Endothelial cell (in vitro differentiated cells): ENCODE results near the gene ADORA3. TPM values are rescaled to one million over a fixed set of nuclear protein-coding genes. Genes with fewer than 3 reads are reported as not detected.

Source experiments
- DNase-seq: peaks from one replicate; pipeline ENCODE4 v3.0.0; 2021; ENCODE audit warnings: low spot score
- H3K27ac Mint-ChIP-seq: one replicate; pipeline ENCODE4 v1.8.0; 2021; ENCODE audit warnings: mixed read lengths, inconsistent platforms; ENCODE audit not compliant: unreplicated experiment
- H3K27me3 Mint-ChIP-seq: one replicate; pipeline ENCODE4 v1.8.0; 2021; ENCODE audit warnings: mild to moderate bottlenecking, moderate library complexity, mixed read lengths, inconsistent platforms; ENCODE audit not compliant: unreplicated experiment
- H3K36me3 Mint-ChIP-seq: one replicate; pipeline ENCODE4 v1.8.0; 2021; ENCODE audit warnings: mild to moderate bottlenecking, low read depth, mixed read lengths, inconsistent platforms; ENCODE audit not compliant: unreplicated experiment
- H3K4me1 Mint-ChIP-seq: one replicate; pipeline ENCODE4 v1.8.0; 2021; ENCODE audit warnings: mild to moderate bottlenecking, mixed read lengths, inconsistent platforms; ENCODE audit not compliant: unreplicated experiment
- H3K4me3 Mint-ChIP-seq: one replicate; pipeline ENCODE4 v1.8.0; 2021; ENCODE audit warnings: mild to moderate bottlenecking, mixed read lengths, inconsistent platforms; ENCODE audit not compliant: unreplicated experiment
- H3K9me3 Mint-ChIP-seq: one replicate; pipeline ENCODE4 v1.8.0; 2021; ENCODE audit warnings: mixed read lengths, inconsistent platforms; ENCODE audit not compliant: unreplicated experiment
- CTCF ChIP-seq: fragments of 200-600 bp; sonication (generic); IDR thresholded peaks from one replicate; pipeline ENCODE4 v1.5.0; 2021; ENCODE audit warnings: antibody characterized with exemption; ENCODE audit not compliant: unreplicated experiment
- total RNA-seq: library from RNA; stranded (reverse); fragmentation: NEBNext Ultra II Directional; extraction: Animal tissue kit (Norgen Biotek cat#: 25700); gene quantifications from one replicate; pipeline ENCODE4 v1.2.1, GENCODE V29; 2021; ENCODE audit not compliant: unreplicated experiment

The ADORA3 gene
- total RNA-seq, 1 donor from 2014 or later: 0.13 TPM

- peak overlapping the region; percentile 23 for H3K4me3 Mint-ChIP-seq
Observed at GRCh38 chr1:111515291-111516004, 12.0 kb upstream of the ADORA3 start.

GRCh38 chr1:111513410-111514020 lies 10.1 kb upstream of the ADORA3 start:
- no peak overlapping the region for H3K4me3 Mint-ChIP-seq
- no peak for DNase-seq
- no peak for TF ChIP-seq CTCF
- H3K9me3 Mint-ChIP-seq: no peaks in the 10 kb centered on the region
- H3K36me3 Mint-ChIP-seq: no peaks in the 10 kb centered on the region
- no peak overlapping the region for H3K27ac Mint-ChIP-seq
- H3K4me1 Mint-ChIP-seq: peaks cover 29% of the 10 kb centered on the region
- no peaks in the 10 kb centered on the region for H3K27me3 Mint-ChIP-seq

More at GRCh38 chr1:111515291-111516004, 12.0 kb upstream of the ADORA3 start:
- H3K9me3 Mint-ChIP-seq: no peaks in the 10 kb centered on the region
- DNase-seq: peak; percentile 48
- TF ChIP-seq CTCF: no peak
- H3K27me3 Mint-ChIP-seq: no peaks in the 10 kb centered on the region
- H3K27ac Mint-ChIP-seq: peak overlapping the region; percentile 77
- peaks cover 27% of the 10 kb centered on the region for H3K4me1 Mint-ChIP-seq
- no peaks in the 10 kb centered on the region for H3K36me3 Mint-ChIP-seq

DNA sequence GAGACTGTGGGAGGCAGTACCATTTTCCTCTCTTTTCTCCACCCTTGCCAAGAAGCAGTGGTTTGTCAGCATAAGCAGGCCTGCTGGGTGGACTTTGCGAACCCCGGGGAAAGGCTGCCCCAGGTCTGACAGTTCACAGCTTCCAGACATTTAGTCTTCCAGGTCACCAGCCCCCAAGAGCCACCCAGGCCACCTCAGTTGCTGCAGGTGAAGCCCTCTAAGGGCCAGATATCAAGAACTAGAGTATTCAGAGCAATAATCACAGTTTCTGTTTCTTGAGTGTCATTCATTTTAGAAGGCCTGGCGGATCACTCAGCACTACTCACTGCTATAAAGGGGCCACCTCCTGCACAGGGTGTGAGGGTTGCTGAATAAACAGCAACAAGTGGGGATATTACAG lies 9.5 kb upstream of the ADORA3 start:
- DNase-seq: no peak
- no peak for TF ChIP-seq CTCF

GRCh38 chr1:111512132-111512889 lies 8.9 kb upstream of the ADORA3 start:
- Mint-ChIP-seq H3K4me3 (no peak overlapping the region), H3K27ac (no peak overlapping the region), H3K4me1 (peaks cover 29% of the 10 kb centered on the region), H3K36me3 (no peaks in the 10 kb centered on the region), H3K27me3 (no peaks in the 10 kb centered on the region), H3K9me3 (no peaks in the 10 kb centered on the region)
- no peak for DNase-seq
- TF ChIP-seq CTCF: no peak

More for the DNA sequence above, 9.5 kb upstream of the ADORA3 start:
- no peaks in the 10 kb centered on the region for H3K27me3 Mint-ChIP-seq
- H3K4me1 Mint-ChIP-seq: peaks cover 31% of the 10 kb centered on the region
- H3K4me3 Mint-ChIP-seq: no peak overlapping the region
- no peaks in the 10 kb centered on the region for H3K9me3 Mint-ChIP-seq
- H3K36me3 Mint-ChIP-seq: no peaks in the 10 kb centered on the region
- H3K27ac Mint-ChIP-seq: no peak overlapping the region
